Measurements from ENCODE around the gene STRADA.

Gene STRADA

DNA sequence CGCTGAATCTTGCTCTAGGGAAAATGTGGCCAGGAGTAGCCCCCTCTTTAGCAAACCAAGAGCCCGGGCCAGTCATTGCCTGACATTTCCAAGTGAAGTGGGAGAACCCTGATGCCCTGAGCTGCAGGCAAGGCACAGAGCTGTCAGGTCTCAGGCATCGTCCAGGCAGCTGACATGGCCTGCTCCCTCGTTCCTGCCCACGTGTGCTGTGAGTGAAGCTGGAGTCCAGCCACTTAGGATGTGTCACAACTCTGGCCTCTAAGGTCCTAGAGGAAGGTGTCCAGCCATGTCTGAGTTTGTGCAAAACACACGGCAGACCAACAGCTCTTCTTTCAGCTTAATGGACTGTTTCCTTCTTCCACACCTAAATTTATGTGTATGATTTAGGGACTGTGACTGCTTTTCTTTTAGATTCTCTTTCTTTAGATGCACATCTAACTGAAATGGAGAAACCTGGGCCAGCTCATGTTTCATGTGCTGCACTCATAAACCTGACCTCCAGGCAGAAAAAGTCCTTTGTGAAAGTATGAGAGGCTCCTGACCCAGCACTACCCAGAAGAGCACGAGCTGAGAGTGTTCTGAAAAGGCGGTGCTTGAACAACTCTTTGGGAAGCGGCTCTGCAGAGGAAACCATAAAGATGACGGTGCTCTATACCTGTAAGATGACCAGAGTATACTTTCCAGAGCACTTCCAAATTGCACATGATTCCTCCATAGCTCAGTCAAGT is 26.9 kb downstream of the STRADA start:
- H3K27me3 Mint-ChIP-seq: no peaks in the 10 kb centered on the region
- H3K4me3 Mint-ChIP-seq: no peak overlapping the region
- H3K36me3 Mint-ChIP-seq: peaks cover 7% of the 10 kb centered on the region
- H3K9me3 Mint-ChIP-seq: no peaks in the 10 kb centered on the region
- H3K4me1 Mint-ChIP-seq: peaks cover 19% of the 10 kb centered on the region
- H3K27ac Mint-ChIP-seq: peak overlapping the region; percentile 23

DNA sequence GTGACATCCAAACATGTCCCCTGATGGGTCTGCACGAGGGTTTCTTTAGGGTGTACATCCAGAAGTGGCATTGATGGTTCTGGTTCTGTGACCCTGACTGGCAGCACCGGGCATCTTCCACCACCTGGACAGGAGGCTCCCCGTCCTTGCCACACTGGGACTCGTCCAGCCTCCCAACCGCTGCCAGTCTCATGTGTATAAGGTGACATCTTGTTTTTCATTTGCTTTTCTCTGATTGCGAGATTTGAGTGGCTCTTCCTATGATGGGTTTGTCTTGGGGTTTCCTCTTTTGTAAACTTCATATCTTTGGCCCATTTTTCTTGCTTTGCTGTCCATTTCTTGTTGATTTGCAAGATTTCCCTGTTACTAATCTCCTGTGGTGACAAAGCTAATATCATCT is 32.5 kb downstream of the STRADA start:
- Mint-ChIP-seq H3K4me1 (peaks cover 56% of the 10 kb centered on the region), H3K4me3 (peak overlapping the region; percentile 13), H3K9me3 (no peaks in the 10 kb centered on the region), H3K27me3 (no peaks in the 10 kb centered on the region), H3K36me3 (peaks cover 8% of the 10 kb centered on the region), H3K27ac (peak overlapping the region; percentile 68)

DNA sequence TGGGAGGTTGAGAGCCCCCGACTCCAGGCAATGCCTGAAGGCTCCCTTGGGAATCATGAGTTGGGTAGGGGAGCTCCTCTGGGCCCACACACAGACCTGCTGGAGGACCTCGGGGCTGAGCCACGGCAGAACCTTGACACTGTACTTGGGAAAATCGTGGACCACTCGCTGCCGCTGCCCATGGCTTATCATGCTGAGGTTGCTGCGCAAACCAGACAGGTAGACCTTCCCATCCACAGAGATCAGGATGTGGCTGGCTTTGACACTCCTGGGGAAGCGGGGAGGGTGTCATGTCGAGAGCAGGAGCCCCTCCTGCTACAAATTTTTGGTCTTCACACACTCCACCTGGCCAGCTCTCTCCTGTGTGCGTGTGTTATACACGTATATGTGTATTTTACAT is 34.4 kb downstream of the STRADA start:
- H3K36me3 Mint-ChIP-seq: peaks cover 7% of the 10 kb centered on the region
- H3K27ac Mint-ChIP-seq: peak overlapping the region; percentile 35
- H3K9me3 Mint-ChIP-seq: no peaks in the 10 kb centered on the region
- peaks cover 75% of the 10 kb centered on the region for H3K4me1 Mint-ChIP-seq
- peak overlapping the region; percentile 30 for H3K4me3 Mint-ChIP-seq
- no peaks in the 10 kb centered on the region for H3K27me3 Mint-ChIP-seq

DNA sequence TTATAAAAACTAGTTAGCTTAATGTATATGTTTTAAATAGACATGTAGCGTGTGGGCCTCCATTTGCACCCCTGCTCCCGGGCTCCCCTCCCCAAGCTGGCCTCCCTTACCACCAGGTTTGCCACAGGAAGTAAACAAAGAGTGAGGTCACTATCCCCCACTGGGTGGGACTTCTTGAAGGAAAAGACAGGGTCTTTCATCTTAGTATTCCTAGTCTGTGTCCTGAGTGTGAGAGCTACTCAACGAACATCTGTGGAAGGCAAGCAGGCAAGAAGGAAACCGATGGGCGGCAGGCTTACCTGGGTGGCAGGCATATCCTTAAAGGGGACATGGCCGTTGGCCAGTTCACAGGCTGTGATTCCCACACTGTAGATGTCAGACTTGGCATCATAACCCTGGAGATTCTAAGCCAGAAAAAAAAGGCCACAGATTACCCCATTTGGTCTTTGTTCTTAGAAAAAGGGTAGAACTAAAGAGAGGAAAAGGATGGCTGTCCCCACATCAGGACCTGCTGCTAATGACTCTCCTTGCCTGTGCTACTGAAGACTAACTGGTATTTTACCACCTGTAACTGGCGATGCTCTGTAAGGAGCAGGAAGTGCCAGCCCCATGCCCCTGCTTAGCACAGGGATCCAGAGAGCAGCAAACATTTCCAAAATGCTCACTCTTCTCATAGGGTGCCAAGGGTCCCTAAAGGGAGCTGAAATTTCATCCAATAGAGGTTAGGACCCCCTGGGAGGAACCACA is 35.1 kb downstream of the STRADA start:
- Mint-ChIP-seq H3K4me1 (peaks cover 81% of the 10 kb centered on the region), H3K27ac (peak overlapping the region; percentile 86), H3K9me3 (no peaks in the 10 kb centered on the region), H3K36me3 (peaks cover 7% of the 10 kb centered on the region), H3K27me3 (no peaks in the 10 kb centered on the region), H3K4me3 (peak overlapping the region; percentile 61)

DNA sequence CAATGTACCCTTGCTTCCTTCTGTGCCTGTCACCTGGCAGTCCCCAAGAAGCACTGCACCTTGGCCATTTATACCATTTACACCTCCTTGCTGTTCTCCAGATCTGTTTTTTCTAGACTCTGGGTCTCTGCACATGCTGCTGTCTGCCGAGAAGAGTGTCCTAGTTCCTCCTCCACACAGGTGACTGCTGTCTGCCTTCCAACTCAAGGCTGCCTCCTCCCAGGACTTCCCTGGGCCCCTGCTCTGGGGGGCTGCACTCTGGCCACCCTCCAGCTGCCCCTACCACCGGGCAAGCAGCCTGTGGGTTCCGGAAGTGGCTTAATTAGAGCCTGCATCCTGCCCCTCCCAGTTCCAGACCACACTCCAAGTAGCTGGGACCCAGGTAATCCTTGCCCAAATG is 35.9 kb downstream of the STRADA start:
- peak overlapping the region; percentile 41 for H3K4me3 Mint-ChIP-seq
- no peaks in the 10 kb centered on the region for H3K27me3 Mint-ChIP-seq
- peak overlapping the region; percentile 19 for H3K27ac Mint-ChIP-seq
- H3K9me3 Mint-ChIP-seq: no peaks in the 10 kb centered on the region
- H3K36me3 Mint-ChIP-seq: peaks cover 7% of the 10 kb centered on the region
- H3K4me1 Mint-ChIP-seq: peaks cover 83% of the 10 kb centered on the region

DNA sequence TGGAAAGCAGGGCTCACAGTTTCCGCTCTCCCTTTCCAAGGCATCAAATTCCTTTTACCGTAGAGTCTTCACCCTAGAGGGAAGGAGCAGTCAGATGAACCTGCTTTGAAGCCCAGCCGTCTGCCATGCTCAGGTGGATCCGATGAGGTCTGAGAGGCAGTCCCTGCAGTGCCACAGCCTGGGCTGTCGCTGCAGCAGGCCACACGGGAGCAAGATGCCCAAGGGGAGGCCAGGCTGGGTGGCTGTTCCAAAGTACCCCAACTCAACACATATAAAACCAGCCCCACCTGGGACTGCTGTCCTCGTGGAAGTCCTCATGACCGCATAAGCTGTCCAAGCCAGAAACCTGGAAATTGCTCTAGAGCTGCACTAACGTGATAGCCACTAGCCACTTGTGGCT is 36.8 kb downstream of the STRADA start:
- H3K4me1 Mint-ChIP-seq: peaks cover 75% of the 10 kb centered on the region
- H3K27me3 Mint-ChIP-seq: no peaks in the 10 kb centered on the region
- H3K4me3 Mint-ChIP-seq: no peak overlapping the region
- peaks cover 7% of the 10 kb centered on the region for H3K36me3 Mint-ChIP-seq
- H3K9me3 Mint-ChIP-seq: no peaks in the 10 kb centered on the region
- H3K27ac Mint-ChIP-seq: no peak overlapping the region

DNA sequence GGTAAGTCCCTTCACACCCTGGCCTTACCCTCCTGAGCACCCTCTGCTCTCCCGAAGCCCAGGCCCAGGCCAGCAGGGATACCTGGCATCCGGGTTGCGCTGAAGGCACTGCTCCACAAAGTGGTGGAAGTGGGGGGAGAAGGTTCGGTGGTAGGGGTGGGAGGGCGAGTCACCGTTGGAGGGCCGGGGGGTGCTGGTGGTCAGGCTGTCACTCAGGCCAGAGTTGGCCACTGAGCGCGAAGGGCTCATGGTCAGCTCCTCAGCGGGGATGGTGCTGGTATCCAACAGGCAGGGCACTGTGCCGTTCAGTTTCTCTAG is 37.4 kb downstream of the STRADA start:
- H3K27ac Mint-ChIP-seq: no peak overlapping the region
- no peaks in the 10 kb centered on the region for H3K27me3 Mint-ChIP-seq
- H3K9me3 Mint-ChIP-seq: no peaks in the 10 kb centered on the region
- peaks cover 4% of the 10 kb centered on the region for H3K36me3 Mint-ChIP-seq
- peaks cover 69% of the 10 kb centered on the region for H3K4me1 Mint-ChIP-seq
- no peak overlapping the region for H3K4me3 Mint-ChIP-seq

DNA sequence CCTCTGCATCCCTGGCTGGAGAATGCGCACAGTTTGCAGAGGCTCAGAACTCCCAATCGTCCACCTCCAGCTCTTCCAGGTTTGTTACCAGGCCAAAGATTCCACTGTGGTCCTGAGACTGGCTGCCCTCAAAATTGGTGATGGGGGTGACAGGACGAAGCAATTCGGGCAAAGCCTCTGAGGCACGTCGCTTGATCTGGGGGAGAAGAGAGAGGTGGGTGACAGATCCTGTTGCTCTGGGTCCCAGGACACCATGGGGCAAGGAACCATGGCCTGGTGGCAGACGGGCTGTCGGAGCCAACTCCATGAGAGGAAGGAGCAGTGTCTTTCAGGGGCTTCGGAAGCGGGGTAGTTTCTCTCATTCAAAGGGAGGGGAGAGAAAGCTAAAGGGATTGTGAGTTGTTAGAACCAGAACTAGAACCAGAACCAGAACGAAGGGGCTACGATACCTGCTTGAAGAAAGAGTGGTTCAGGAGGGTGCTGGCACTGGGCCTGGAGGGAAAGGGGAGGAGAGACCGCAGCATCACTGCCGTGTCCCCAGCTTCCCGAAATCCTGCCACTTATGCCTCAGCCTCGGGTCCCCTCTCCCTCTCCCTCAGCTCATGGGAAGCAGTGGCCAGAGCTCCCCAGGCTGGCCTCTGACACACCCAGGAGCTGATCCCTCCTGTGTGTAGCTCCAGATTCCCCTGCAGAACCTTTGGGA is 37.9 kb downstream of the STRADA start:
- H3K27me3 Mint-ChIP-seq: no peaks in the 10 kb centered on the region
- H3K36me3 Mint-ChIP-seq: peaks cover 4% of the 10 kb centered on the region
- peak overlapping the region; percentile 71 for H3K4me3 Mint-ChIP-seq
- peak overlapping the region; percentile 94 for H3K27ac Mint-ChIP-seq
- H3K4me1 Mint-ChIP-seq: peaks cover 64% of the 10 kb centered on the region
- H3K9me3 Mint-ChIP-seq: no peaks in the 10 kb centered on the region

DNA sequence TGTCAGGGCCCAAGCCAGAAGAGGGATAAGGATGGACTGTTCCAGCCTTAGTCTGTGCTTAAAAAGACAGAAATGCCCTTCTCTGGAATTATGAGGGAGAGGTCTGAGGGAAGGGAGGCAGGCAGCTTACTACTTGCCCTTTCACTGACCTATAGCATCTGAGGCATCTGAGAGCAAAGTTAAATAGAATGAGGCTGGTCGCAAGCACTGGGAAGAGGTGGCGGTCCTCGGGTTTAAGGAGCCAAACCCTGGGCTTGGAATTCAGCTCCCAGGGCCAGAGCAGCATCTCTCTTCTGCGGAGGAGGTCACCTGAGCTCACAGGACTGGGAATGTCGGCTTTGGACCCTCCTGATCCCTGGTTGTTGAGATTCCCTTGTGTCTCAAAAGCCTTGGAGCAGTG is 38.6 kb downstream of the STRADA start:
- H3K27me3 Mint-ChIP-seq: no peaks in the 10 kb centered on the region
- peaks cover 4% of the 10 kb centered on the region for H3K36me3 Mint-ChIP-seq
- H3K27ac Mint-ChIP-seq: peak overlapping the region; percentile 95
- H3K4me1 Mint-ChIP-seq: peaks cover 63% of the 10 kb centered on the region
- peak overlapping the region; percentile 88 for H3K4me3 Mint-ChIP-seq
- H3K9me3 Mint-ChIP-seq: no peaks in the 10 kb centered on the region

DNA sequence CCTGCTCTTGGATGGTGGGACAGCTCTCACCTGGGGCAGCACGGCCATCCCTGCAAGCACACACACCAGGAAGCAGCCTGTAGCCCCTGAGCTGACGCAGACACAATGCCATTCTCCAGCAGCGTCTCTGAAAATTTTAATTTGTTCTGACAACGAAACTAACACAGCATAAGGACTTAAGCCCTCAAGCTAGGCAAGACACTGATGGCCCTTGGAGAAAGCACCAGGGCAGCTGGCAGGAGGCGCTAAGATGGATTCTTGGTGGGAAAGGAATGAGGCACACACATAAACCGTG is 38.9 kb downstream of the STRADA start:
- H3K27ac Mint-ChIP-seq: peak overlapping the region; percentile 95
- H3K27me3 Mint-ChIP-seq: no peaks in the 10 kb centered on the region
- H3K36me3 Mint-ChIP-seq: peaks cover 5% of the 10 kb centered on the region
- peaks cover 67% of the 10 kb centered on the region for H3K4me1 Mint-ChIP-seq
- H3K4me3 Mint-ChIP-seq: peak overlapping the region; percentile 88
- H3K9me3 Mint-ChIP-seq: no peaks in the 10 kb centered on the region

DNA sequence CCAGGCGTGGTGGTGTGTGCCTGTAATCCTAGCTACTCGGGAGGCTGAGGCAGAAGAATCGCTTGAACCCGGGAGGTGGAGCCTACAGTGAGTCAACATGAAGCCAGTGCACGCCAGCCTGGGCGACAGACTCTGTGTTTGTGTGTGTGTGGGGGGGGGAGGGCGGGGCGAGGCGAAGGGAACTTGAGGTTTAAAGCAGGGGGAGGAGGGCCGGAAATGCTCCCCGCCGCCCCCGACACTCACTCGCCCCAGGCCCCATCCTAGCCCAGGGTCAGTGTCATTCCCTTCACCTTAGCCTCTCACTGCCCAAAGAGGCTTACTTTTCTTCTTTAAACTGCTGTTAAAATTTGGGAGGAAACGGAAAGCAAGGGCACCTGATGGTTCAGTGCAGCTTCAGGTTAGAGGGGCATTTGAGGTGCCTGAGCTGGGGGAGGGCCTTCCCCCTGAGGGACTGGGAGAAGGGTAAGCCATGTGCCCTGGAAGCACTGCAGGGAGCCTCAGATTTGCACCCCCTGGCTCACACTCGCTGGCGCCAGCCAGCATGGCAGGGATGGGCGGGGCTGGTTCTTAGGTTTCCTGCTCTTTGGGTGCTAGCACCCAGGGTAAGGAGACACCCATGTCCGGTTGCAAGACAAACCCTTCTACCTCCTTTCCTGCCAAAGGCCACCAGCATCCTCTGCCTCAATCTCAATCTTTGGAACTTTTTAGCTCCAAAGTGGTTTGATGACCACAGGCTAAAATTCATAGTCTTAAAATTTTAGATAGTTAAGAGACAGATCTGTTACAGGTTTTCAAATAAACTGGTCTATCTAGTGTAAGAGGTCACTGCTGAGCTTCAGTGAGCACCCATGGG is 39.5 kb downstream of the STRADA start:
- H3K4me1 Mint-ChIP-seq: peaks cover 68% of the 10 kb centered on the region
- no peaks in the 10 kb centered on the region for H3K9me3 Mint-ChIP-seq
- H3K36me3 Mint-ChIP-seq: peaks cover 5% of the 10 kb centered on the region
- peak overlapping the region; percentile 88 for H3K4me3 Mint-ChIP-seq
- H3K27me3 Mint-ChIP-seq: no peaks in the 10 kb centered on the region
- H3K27ac Mint-ChIP-seq: peak overlapping the region; percentile 95

DNA sequence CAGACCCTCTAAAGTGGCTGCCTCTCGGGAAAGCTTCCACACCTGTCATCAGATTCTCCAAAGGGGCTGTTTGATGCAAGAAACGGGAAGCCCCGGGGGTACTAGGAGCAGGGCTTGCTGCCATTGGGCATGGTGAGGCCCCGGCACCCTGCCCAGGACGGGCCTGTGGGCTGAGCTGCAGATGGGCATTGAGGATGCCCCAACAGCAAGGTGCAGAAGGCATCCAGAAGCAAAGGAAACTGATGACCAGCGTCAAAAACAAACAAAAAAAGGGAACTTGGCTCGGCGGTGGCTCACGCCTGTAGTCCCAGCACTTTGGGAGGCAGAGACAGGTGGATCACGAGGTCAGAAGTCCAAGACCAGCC is 40.2 kb downstream of the STRADA start:
- Mint-ChIP-seq H3K4me3 (peak overlapping the region; percentile 88), H3K27me3 (no peaks in the 10 kb centered on the region), H3K36me3 (peaks cover 5% of the 10 kb centered on the region), H3K9me3 (no peaks in the 10 kb centered on the region), H3K27ac (peak overlapping the region; percentile 94), H3K4me1 (peaks cover 68% of the 10 kb centered on the region)

DNA sequence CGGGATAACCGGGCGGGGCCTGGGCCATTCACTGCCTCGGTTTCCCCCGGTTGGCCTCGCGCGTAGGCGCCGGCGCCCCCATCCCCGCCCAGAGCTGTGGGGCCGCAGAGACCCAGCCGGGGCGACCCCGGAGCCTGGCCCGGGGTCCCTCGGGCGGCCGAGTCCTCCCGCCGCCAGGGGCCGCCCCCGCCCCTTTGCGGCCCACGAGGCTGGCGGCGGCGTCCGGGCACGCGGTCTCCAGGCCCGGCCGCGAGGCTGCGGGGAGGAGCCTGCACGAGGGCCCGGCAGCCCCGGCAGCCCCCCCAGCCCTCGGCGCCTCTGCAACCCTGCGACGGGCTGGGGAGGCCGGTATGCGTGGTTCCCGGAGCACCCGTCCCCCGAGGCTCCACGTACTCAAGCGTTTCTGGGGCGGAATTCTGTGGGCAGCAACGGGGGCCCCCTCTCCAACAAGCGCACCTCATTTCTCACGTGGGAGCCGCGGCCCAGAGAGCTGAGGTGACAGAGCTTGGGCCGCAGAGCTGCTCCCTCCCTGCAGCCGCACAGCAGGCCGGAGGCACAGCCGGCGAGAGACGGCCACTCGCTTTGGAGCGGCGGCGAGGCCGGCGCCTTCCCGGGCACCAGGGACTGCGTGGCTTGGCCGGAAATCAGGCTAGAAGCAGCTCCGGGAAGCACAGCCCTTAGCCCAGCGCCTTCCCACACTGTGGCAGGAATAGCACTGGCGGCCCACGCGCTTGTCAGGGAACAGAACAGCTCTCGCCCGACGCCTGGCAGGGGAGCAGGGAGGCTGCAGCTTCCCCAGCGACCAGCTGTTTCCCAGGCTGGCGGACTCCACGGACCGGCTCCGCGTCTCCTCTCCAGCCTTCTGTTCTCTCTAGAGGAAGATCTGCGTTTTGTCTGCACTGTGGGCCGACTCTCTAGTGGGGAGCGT is 40.8 kb downstream of the STRADA start:
- Mint-ChIP-seq H3K9me3 (no peaks in the 10 kb centered on the region), H3K4me1 (peaks cover 68% of the 10 kb centered on the region), H3K36me3 (peaks cover 5% of the 10 kb centered on the region), H3K27me3 (no peaks in the 10 kb centered on the region), H3K4me3 (peak overlapping the region; percentile 88), H3K27ac (peak overlapping the region; percentile 94)

DNA sequence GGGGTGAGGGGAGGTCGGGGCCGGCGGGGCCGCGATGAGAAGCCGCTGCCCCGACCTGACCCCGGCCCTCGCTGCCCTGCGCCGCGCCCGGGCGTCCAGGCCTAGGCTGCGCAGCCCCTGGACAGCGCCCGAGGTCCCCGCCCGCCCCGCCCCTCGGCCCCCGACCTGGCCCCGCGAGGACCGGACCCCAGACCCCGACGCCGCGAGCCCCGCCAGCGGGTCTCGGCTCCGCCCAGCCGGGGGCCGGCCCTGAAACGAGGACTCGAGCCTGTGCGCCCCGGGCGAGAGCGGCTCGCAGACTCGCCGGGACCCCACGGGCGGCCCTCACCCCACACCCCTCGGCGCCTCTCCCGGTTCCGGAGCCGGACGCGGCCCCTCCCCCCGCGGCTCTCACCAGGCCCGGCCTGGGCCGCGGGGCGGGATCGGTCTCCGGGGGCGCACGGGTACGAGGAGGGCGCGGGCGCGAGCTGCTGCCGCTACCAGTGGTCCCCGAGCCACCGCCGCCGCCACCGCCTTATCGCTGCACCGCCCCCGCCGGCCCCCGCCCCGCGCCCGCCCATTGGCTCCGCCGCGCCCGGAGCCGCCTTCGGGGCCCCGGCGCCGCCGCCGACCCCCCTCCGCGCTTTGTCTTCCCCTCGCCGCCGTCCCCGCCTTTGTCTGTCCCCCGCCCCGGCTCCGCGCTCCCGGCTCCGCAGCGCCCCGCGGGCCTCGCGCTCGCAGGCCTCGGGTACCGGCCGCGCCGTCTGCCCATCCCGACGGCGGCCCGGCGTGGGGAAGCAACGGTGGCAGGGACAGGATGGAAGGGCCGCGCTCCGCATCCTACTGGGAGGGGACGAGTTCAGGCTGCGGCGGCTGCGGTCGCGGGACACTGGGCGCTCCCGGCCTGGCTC is 41.7 kb downstream of the STRADA start, which contains the start of gene LIMD2:
LIMD2 (minus strand) TSS at position 488 of the 890 bp plus-strand sequence. CDS start 827 bp downstream, outside the sequence.
- Mint-ChIP-seq H3K4me3 (peak within 1 kb of the TSS; percentile 90), H3K27ac (peak within 1 kb of the TSS; percentile 94), H3K36me3 (peaks cover 5% of the 10 kb centered on the region), H3K4me1 (peaks cover 68% of the 10 kb centered on the region), H3K27me3 (no peaks in the 10 kb centered on the region), H3K9me3 (no peaks in the 10 kb centered on the region)
